ENCODE results near the gene KLHDC10.

Gene KLHDC10

DNA sequence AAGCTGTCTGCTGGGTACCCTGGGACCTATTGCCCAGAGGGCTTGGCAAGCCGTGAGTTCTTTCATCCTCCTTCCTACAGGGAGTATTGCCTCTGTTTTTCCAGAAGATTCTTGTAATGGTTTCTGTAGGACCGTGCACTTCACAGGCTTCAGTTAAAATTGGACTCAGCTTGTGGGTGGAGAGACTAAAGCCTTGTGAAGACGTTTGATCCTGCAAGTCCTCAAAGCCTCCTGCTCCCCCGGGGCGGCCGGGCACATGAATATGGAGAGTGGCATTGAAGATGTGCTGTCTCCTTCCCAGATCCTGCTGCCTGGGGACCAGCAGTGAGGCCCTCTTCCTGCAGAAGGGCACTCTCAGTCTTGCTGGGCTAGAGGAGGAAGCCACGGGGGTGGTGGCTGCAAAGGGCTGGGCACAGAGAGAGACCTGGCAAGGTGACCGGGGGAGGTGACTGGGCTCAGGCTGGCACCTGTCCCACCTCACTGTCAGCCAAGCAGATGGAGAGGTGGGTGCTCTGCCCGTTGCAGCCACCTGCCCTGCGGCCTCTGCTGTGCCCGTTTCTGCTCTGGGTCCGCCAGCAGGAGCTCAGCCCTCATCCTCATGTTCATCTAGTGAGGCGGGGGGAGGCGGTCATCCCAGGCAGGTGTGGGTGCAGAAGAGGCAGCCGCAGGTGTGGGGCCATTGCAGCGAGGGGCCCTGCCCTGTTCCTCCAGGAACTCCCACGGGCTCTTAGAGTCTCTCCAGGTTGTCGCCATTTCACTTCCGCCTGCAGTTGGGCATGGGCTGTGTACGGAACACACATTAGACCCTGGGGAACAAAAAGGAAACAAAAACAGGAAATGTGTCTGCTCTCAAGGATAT, 79.2 kb downstream of the KLHDC10 start:
- no peak overlapping the region for H3K4me3 ChIP-seq (ENCODE audit: low read length)
- no peak overlapping the region for H2AK5ac ChIP-seq (ENCODE audit: low read length)
- H3K27ac ChIP-seq (ENCODE audit: low read depth, low read length), result no peak overlapping the region
- H3K23ac ChIP-seq (ENCODE audit: low read length), result no peak overlapping the region
- H2BK5ac ChIP-seq (ENCODE audit: low read length), result no peak overlapping the region
- H4K5ac ChIP-seq (ENCODE audit: low read length), result no peak overlapping the region
- no CpG with 5 or more reads among the region's 20 CpGs for WGBS (ENCODE audit: extremely low coverage, insufficient coverage, low lambda C conversion rate)
- no peak overlapping the region for H3K4me2 ChIP-seq (ENCODE audit: low read length)
- H3K56ac ChIP-seq (ENCODE audit: low read length), result no peak overlapping the region
- no peak overlapping the region for H2BK15ac ChIP-seq (replicated peaks; ENCODE audit: low read depth)
- no peak overlapping the region for H2BK120ac ChIP-seq (ENCODE audit: low read depth, low read length)
- H3K18ac ChIP-seq (ENCODE audit: low read length), result no peak overlapping the region
- H3K4ac ChIP-seq (ENCODE audit: low read depth, low read length), result no peak overlapping the region
- no peak for DNase-seq
- no peak overlapping the region for H4K8ac ChIP-seq (ENCODE audit: low read depth, low read length)
- H3K79me1 ChIP-seq (ENCODE audit: low read length), result no peaks in the 10 kb centered on the region
- H3K79me2 ChIP-seq (ENCODE audit: control insufficient read depth, insufficient read depth, low read length), result no peaks in the 10 kb centered on the region
- H3K27me3 ChIP-seq (ENCODE audit: insufficient read depth, low read length, poor library complexity), result no peaks in the 10 kb centered on the region
- no peak overlapping the region for H3K9ac ChIP-seq (ENCODE audit: low read length)
- no peaks in the 10 kb centered on the region for H3K36me3 ChIP-seq (ENCODE audit: control insufficient read depth, insufficient read depth, low read length)
- H3K4me1 ChIP-seq (ENCODE audit: control insufficient read depth, low read depth, low read length), result no peaks in the 10 kb centered on the region

GRCh38 chr7:130150587-130150986, 80.3 kb downstream of the KLHDC10 start:
- H3K36me3 ChIP-seq (ENCODE audit: control insufficient read depth, insufficient read depth, low read length), result no peaks in the 10 kb centered on the region
- H3K56ac ChIP-seq (ENCODE audit: low read length), result no peak overlapping the region
- no peak overlapping the region for H3K27ac ChIP-seq (ENCODE audit: low read depth, low read length)
- no peak overlapping the region for H3K18ac ChIP-seq (ENCODE audit: low read length)
- no peaks in the 10 kb centered on the region for H3K79me2 ChIP-seq (ENCODE audit: control insufficient read depth, insufficient read depth, low read length)
- no peaks in the 10 kb centered on the region for H3K4me1 ChIP-seq (ENCODE audit: control insufficient read depth, low read depth, low read length)
- no peak overlapping the region for H4K5ac ChIP-seq (ENCODE audit: low read length)
- no peaks in the 10 kb centered on the region for H3K79me1 ChIP-seq (ENCODE audit: low read length)
- no peak overlapping the region for H3K4ac ChIP-seq (ENCODE audit: low read depth, low read length)
- peak; percentile 27 for DNase-seq
- H4K8ac ChIP-seq (ENCODE audit: low read depth, low read length), result no peak overlapping the region
- H3K9ac ChIP-seq (ENCODE audit: low read length), result no peak overlapping the region
- no peak overlapping the region for H2BK120ac ChIP-seq (ENCODE audit: low read depth, low read length)
- no peak overlapping the region for H3K23ac ChIP-seq (ENCODE audit: low read length)
- H3K4me3 ChIP-seq (ENCODE audit: low read length), result no peak overlapping the region
- no peaks in the 10 kb centered on the region for H3K27me3 ChIP-seq (ENCODE audit: insufficient read depth, low read length, poor library complexity)
- no peak overlapping the region for H2BK15ac ChIP-seq (replicated peaks; ENCODE audit: low read depth)
- no CpG with 5 or more reads among the region's 11 CpGs for WGBS (ENCODE audit: extremely low coverage, insufficient coverage, low lambda C conversion rate)
- H3K4me2 ChIP-seq (ENCODE audit: low read length), result no peak overlapping the region
- H2BK5ac ChIP-seq (ENCODE audit: low read length), result no peak overlapping the region
- H2AK5ac ChIP-seq (ENCODE audit: low read length), result no peak overlapping the region

GRCh38 chr7:130151591-130152492, 81.5 kb downstream of the KLHDC10 start:
- no peaks in the 10 kb centered on the region for H3K36me3 ChIP-seq (ENCODE audit: control insufficient read depth, insufficient read depth, low read length)
- no peak for DNase-seq
- H3K9ac ChIP-seq (ENCODE audit: low read length), result no peak overlapping the region
- H2AK5ac ChIP-seq (ENCODE audit: low read length), result no peak overlapping the region
- H4K5ac ChIP-seq (ENCODE audit: low read length), result no peak overlapping the region
- H3K27ac ChIP-seq (ENCODE audit: low read depth, low read length), result no peak overlapping the region
- H3K27me3 ChIP-seq (ENCODE audit: insufficient read depth, low read length, poor library complexity), result no peaks in the 10 kb centered on the region
- no peak overlapping the region for H2BK120ac ChIP-seq (ENCODE audit: low read depth, low read length)
- no peaks in the 10 kb centered on the region for H3K4me1 ChIP-seq (ENCODE audit: control insufficient read depth, low read depth, low read length)
- no peak overlapping the region for H2BK15ac ChIP-seq (replicated peaks; ENCODE audit: low read depth)
- no peak overlapping the region for H2BK5ac ChIP-seq (ENCODE audit: low read length)
- WGBS (ENCODE audit: extremely low coverage, insufficient coverage, low lambda C conversion rate), result no CpG with 5 or more reads among the region's 5 CpGs
- H3K4me3 ChIP-seq (ENCODE audit: low read length), result no peak overlapping the region
- H3K23ac ChIP-seq (ENCODE audit: low read length), result no peak overlapping the region
- no peak overlapping the region for H3K4me2 ChIP-seq (ENCODE audit: low read length)
- H3K4ac ChIP-seq (ENCODE audit: low read depth, low read length), result no peak overlapping the region
- peak overlapping the region; percentile 2 for H3K56ac ChIP-seq (ENCODE audit: low read length)
- no peak overlapping the region for H4K8ac ChIP-seq (ENCODE audit: low read depth, low read length)
- H3K79me1 ChIP-seq (ENCODE audit: low read length), result no peaks in the 10 kb centered on the region
- H3K18ac ChIP-seq (ENCODE audit: low read length), result no peak overlapping the region
- H3K79me2 ChIP-seq (ENCODE audit: control insufficient read depth, insufficient read depth, low read length), result no peaks in the 10 kb centered on the region

DNA sequence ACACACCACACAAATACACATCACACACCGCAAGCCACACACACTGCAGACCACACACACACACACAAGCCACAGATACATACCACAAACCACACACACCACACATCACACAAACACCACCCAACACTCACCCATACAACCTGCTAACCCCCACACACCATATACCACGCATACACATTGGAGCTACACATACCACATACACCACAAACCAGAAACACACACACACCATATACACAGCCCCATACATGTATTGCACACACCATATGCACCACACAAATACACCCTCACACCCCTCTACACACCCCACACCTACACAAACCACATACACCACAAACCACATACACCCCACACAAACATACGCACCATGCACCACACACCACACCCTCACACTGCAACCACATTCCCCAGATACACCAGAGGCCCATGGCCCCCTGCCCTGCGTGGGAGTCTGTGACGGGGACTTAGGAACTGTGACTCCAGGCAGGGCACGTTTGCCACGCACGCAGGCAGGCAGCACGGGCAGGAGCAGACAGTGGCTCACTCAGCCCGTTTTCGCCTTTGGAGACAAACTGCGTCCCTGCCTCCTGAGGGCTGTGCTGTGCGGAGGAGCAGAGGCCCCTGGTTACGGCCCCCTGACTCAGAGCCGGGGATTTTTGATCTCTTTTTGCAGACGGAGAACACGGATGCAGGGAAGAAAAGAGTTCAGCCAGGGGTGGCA, 82.3 kb downstream of the KLHDC10 start:
- Histone ChIP-seq H2BK15ac (replicated peaks; ENCODE audit: low read depth) (no peak overlapping the region), H3K36me3 (ENCODE audit: control insufficient read depth, insufficient read depth, low read length) (no peaks in the 10 kb centered on the region), H3K56ac (ENCODE audit: low read length) (peak overlapping the region; percentile 2), H3K79me2 (ENCODE audit: control insufficient read depth, insufficient read depth, low read length) (no peaks in the 10 kb centered on the region), H3K27ac (ENCODE audit: low read depth, low read length) (no peak overlapping the region), H3K4me3 (ENCODE audit: low read length) (no peak overlapping the region), H2AK5ac (ENCODE audit: low read length) (no peak overlapping the region), H3K27me3 (ENCODE audit: insufficient read depth, low read length, poor library complexity) (no peaks in the 10 kb centered on the region), H4K8ac (ENCODE audit: low read depth, low read length) (no peak overlapping the region), H3K18ac (ENCODE audit: low read length) (no peak overlapping the region), H3K4me2 (ENCODE audit: low read length) (no peak overlapping the region), H3K4me1 (ENCODE audit: control insufficient read depth, low read depth, low read length) (no peaks in the 10 kb centered on the region), H3K4ac (ENCODE audit: low read depth, low read length) (no peak overlapping the region), H2BK5ac (ENCODE audit: low read length) (no peak overlapping the region), H3K9ac (ENCODE audit: low read length) (no peak overlapping the region), H3K79me1 (ENCODE audit: low read length) (no peaks in the 10 kb centered on the region), H3K23ac (ENCODE audit: low read length) (no peak overlapping the region), H4K5ac (ENCODE audit: low read length) (no peak overlapping the region), H2BK120ac (ENCODE audit: low read depth, low read length) (no peak overlapping the region)
- DNase-seq, result no peak
- 100% methylated on average over 2 of the region's 17 CpGs for WGBS (ENCODE audit: extremely low coverage, insufficient coverage, low lambda C conversion rate)

- no peak overlapping the region for H3K56ac ChIP-seq (ENCODE audit: low read length)
- no peak overlapping the region for H4K5ac ChIP-seq (ENCODE audit: low read length)
- H4K8ac ChIP-seq (ENCODE audit: low read depth, low read length), result no peak overlapping the region
- H3K4me2 ChIP-seq (ENCODE audit: low read length), result no peak overlapping the region
- no peak overlapping the region for H3K27ac ChIP-seq (ENCODE audit: low read depth, low read length)
- H3K36me3 ChIP-seq (ENCODE audit: control insufficient read depth, insufficient read depth, low read length), result no peaks in the 10 kb centered on the region
- no peaks in the 10 kb centered on the region for H3K79me1 ChIP-seq (ENCODE audit: low read length)
- H2BK5ac ChIP-seq (ENCODE audit: low read length), result no peak overlapping the region
- no peaks in the 10 kb centered on the region for H3K4me1 ChIP-seq (ENCODE audit: control insufficient read depth, low read depth, low read length)
- no peak overlapping the region for H3K9ac ChIP-seq (ENCODE audit: low read length)
- no peak overlapping the region for H3K4ac ChIP-seq (ENCODE audit: low read depth, low read length)
- H2BK120ac ChIP-seq (ENCODE audit: low read depth, low read length), result no peak overlapping the region
- no peak overlapping the region for H3K18ac ChIP-seq (ENCODE audit: low read length)
- no peak for DNase-seq
- H2BK15ac ChIP-seq (replicated peaks; ENCODE audit: low read depth), result no peak overlapping the region
- no peak overlapping the region for H3K23ac ChIP-seq (ENCODE audit: low read length)
- H2AK5ac ChIP-seq (ENCODE audit: low read length), result no peak overlapping the region
- no peaks in the 10 kb centered on the region for H3K27me3 ChIP-seq (ENCODE audit: insufficient read depth, low read length, poor library complexity)
- WGBS (ENCODE audit: extremely low coverage, insufficient coverage, low lambda C conversion rate), result no CpG with 5 or more reads among the region's 29 CpGs
- no peak overlapping the region for H3K4me3 ChIP-seq (ENCODE audit: low read length)
- no peaks in the 10 kb centered on the region for H3K79me2 ChIP-seq (ENCODE audit: control insufficient read depth, insufficient read depth, low read length)
Measured at GRCh38 chr7:130153211-130153908, 83.0 kb downstream of the KLHDC10 start.
